Measurements from ENCODE around the gene MEIKIN.

Gene MEIKIN

DNA sequence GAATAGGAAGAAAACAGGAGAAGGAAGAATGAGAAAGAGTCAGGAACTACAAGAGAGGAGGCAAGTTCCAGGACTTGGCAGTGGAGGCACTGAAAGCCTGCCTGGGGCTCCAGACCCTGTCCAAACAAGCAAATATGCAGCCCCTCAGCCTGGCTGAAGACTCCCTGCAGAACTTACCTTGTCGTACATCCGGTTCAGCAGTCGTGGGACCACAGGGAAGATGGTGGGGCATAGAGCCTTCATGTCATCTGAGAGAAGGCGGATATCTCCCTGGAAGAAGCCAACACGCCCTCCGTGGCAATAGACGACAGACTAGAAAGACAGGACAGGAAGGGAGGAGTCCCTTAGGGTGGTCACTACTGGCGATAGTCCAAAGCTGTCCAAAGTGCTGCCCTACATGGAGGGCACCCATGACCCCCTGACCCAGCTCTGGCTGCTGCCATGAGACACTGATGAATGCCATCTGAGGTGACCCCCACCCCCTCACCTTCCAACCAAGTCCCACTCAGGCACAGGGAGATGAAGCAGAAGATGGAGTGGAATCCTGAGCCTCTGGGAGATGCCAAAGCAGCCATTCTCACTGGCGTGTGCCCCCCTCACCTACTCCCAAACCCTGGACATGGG lies 27.7 kb upstream of the MEIKIN start:
- DNase-seq: no peak

DNA sequence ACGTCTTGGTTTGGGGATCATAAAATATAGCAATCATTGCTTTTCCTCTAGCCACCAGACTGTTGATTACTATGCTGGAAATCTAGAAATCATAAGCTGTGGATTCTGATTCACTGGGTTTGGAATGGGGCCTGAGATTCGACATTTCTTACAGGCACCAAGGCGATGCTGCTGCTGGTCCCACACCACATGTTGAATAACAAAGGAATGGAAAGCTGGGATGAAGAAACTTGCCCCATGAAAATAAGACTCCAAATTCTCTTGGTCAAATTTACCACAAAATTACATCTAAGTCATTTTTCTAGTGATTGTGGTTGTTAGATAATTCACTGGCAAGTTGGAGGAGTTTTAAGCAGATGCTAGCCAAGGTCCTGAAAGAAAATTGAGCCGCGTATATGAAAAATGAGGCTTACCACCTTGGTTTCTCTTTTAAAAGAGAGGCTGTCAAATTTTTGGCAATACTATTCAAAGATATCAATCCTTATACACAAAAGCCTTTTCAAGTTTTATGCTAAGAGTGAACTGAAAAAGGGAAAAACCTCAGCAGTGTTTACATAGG lies 23.0 kb upstream of the MEIKIN start:
- no peak for DNase-seq

DNA sequence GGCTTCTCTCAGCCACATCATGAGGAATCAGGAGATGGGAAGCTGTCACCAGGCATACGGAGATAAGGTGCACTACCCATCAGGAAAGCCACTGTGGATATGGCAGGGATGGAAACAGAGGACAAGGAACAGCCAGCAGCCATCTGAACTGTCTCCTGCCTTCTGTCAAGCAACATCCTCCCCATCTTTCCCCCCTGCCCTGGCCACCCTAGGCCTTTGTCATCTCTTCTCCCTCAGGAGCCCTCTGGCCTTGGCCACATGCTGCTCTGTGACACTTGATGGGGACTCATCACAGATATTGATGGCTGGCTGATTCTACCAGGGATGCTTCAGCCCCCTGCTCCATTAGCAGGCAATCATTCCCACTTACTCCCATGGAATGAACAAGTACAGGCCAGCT lies 21.1 kb upstream of the MEIKIN start:
- no peak for DNase-seq

DNA sequence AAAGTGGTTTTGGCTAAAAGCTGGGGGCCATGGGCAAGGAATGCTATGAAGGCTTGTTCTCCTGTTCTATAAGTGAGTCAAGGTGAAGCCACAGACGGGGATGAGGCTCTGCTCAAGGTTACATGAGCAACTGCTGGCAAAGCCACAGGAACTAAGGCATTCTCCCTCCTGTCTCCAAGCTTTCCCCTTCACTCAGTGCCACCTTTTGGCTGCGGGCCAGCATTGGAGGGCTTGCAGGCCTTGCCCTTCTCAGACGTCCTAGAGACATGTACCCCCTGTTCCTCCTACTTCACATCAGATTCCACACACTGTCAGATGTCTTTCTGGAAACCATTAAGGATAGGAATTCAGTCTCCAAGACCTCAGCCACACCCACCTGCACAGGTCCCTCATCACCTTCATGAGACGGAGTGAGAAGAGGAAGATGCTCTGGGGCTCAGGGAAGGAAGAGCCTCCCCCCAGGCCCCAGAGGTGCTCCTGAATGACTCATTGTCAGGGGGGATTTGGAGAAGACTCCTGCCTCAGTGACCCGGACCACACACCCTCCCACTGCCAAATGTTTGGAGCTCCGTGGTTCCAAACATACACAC lies 20.5 kb upstream of the MEIKIN start:
- DNase-seq: no peak

DNA sequence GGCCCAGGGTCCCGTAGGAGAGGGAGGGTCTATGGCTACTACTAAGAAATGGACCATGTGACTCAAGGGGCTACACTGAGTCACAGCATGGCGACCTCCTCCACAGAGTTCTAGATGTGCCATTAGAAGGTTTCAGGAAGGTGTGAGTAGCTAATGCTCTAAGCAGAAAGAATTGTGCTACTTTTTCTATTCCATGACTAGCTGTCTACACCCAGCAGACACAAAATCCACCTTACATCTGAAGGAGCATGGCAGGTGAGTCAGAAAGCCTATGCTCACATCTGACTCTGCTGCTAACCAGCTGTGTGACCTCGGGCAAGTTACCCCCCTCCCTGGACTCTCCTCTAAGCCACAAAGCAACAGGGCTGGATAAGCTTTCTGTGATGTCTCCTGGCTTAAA lies 14.4 kb upstream of the MEIKIN start:
- no peak for DNase-seq

DNA sequence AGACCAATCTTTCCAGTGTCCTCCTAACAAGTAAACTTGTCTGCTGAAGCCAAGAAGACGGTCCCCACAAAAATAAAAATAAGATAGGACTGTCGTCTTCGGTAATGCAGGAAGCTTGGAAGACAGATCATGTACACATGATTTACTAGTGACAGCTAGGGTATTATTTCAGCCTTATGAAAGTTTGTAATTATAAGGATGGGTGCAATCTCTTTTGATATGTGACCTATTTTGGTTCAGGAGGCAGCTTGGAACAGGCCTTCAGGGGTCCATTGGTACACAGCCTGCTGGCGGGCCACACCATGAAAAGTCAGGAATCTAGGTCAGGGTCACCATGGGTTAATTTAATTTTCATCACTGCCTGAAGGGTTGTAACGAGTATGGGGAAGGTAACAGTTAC lies 13.7 kb upstream of the MEIKIN start:
- no peak for DNase-seq

DNA sequence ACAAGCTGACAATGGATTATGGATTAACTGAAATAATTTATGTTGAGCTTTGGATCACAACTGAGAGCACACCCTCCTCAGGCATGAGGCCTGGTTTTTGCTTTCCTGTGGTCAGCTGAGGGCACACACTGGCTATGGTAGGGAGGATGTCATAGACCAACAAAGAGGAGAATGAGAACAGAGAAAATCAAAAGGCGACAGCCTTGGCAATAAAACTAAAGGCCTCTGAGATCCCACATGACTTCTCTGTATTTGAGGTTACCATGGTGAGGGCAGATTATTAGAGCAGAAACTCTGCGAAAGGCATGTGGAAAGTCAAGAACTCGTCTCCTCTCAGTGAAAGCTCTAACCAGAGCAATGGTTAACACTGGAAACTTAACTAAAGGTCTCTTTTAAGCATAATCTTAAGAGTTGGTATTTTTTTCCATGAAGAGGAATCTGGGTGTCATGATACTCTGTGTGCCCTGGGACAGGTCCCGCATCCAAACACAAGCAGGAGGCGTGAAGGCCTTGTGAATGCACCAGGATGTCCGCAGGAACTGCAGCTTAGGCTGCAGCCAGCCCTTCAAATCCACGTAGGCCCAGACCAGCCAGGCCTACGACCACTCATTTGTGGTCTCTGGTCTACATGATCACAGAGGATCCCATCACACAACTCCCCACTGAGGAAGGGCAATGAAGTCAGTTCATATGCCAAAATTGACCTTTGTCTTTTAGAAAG lies 12.4 kb upstream of the MEIKIN start:
- no peak for DNase-seq

DNA sequence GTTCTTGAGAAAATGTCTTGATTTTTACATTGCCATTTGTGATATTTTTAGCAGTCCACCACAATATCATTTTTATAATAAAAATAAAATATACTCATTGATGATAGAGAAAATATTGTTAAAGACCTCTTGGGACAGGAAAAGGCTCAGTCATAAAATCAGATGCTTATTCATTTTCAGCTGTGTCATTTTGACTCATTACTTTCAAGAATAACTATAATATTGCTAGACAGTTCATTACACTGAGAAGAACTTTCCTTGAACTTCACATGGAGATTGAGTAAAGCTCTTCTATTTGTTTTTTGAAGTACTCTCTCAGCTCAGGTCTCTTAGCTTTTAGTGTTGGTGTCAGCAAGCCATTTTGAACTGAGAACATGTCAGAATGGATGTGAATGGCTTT lies 8.5 kb upstream of the MEIKIN start:
- no peak for DNase-seq

DNA sequence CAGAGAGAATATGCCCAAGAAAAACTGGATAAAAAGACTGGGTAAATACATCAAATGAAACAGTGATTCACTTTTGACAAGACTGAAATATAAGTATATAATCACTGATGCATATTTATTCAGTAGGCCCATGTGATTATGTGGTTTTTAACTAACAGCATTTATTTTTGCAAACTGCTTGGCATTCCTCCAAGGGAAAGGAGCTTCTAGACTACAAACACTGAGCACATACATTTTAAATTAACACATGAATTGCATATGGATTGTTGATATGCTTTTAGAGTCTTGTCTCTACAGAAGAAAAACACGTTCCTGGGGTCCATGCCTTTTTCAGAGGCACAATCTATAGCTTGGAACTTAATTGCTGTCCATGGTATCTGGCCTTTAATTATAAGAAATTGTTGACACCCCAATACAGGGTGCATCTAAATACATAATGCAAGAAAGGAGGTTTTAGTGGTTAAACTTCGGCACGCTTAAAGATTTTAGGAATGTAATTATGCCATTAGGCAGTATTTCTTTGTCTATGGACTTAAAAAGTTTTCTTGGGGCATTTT lies 6.9 kb upstream of the MEIKIN start:
- no peak for DNase-seq

DNA sequence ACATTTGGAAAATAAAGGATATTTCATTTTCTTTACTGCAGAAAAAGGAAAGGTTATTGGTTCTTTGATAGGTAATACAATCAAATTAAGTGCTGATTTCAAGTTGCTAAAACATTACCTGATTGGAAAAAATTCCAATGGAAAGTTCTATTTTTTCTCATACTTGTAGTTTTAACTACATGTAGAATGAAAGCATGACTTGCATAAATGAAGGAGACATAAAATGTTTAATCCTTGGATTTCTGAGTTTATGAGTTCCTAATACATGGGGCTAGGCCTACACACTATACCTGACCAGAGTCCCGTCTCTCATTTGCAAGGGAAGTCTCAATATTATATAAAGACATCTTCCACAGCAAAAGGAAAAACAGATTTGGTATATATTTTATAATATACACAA lies 5.2 kb upstream of the MEIKIN start:
- DNase-seq: no peak

DNA sequence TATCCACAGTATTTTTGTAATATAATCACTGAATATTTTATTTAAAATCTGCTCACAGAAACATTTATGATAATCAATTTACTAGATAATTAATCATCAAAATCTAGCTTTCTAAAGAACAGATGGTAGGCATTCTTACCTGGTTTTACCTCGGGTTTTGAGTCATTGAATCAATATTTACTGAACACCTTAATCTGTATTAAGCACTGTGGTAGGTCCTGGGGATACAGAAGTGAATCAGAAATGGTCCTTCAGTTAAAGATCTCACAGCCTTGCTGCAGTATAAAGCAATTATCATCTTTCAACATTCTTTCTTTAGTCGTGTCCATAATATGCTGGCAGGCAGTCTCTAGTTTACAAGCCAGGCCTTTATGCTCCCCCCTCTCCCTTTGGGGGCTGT lies 2.0 kb upstream of the MEIKIN start:
- DNase-seq: no peak

DNA sequence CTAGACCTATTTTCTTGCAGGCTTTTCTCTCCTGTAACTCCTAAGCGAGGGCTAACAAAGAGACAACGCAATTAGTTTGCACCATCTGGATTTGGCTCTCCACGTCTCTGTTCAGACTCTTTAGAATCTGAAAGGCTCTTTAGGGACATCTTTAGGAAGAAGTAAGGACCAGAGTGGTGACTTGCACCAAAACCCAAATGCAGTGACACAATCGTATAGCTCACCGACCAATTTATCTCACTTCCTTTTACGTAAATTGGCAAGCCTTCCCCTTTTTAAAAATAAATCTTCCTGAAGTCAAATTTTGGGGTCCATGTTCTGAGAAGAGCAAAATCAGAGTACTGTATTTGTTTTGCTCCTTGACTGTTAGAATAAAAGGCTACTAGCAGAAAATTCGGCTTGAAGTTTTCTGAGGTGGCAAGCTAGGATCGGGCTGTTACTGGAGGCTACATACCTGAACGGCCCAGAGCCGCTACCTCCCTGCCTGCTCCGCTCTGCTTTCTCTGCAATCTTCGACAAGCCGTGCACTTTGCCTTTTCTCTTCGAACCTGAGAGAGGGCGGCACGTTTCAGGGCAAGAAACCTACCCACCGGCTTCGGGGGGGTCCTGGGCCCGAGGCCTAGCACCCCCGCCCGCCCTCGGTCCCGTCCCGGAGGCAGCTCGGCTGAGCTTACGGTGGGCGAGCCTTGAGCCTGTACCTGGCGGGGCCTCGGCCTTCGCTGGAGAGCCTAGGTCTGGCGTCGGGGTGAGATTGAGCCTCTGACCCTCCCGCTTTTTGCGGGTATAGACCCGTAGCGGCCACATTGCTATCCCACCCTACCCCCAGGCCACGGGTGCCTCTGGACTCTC lies 537 bp downstream of the MEIKIN start:
- DNase-seq: no peak

DNA sequence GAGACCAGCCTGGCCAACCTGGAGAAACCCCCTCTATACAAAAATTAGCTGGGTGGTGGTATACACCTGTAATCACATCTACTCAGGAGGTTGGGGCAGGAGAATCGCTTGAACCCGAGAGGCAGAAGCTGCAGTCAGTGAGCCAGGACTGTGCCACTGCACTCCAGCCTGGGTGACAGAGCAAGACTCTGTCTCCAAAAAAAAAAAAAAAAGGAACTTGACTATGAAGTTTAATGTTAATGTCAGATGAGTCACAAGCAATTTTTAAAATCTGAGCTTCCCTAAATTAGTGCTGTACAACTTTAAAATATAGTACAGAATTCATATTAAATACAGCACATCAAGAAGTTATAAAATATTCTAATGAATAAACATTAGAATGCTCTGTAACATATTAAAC lies 1.5 kb downstream of the MEIKIN start:
- DNase-seq: no peak

DNA sequence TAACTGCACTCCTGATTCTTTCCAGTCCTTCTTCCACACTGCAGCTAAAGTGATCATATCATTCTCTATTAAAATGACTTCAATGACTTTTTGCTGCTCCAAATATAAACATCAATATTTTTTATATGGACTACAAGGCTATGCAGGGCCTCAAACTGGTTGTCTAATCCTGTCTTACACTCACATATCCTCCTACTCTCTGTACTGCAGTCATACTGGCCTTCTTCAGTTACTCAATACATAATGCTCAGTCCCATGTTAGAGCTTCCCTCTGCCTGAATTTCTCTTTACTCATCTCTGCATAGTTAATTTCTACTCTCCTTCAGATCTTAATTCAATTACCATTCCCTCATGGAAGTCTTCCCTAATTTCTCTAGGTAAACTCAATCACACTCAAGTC lies 3.4 kb downstream of the MEIKIN start:
- DNase-seq: no peak

DNA sequence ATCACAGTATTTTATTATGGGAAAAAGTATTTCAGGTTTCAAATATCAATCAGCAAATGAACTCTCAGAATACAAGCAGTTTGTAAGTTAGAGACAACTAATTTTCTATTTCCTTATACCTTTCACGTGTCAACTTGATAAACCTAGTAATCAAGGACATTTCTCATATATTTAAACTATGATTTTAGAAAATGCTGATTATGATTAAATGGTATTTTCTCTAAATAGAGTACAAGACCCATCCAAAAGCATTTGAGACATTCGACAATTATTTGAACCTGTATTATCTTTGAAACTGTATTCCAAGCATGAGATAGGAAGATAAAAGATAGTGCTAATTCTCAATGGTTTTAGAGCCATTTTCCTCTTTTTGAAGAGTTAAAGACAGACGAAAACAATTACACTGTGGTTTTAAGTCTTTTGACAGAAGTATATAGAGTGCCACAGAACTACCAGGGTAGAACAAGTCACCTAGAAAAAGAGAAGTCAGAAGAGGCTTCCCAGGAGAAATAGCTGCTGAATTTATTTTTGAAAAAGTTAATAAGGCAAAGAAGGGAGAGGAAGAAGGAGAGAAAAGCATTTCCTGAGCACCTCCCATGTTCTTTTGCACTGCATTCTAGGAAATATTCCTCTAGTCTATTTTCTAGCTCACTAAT lies 5.6 kb downstream of the MEIKIN start:
- DNase-seq: no peak

DNA sequence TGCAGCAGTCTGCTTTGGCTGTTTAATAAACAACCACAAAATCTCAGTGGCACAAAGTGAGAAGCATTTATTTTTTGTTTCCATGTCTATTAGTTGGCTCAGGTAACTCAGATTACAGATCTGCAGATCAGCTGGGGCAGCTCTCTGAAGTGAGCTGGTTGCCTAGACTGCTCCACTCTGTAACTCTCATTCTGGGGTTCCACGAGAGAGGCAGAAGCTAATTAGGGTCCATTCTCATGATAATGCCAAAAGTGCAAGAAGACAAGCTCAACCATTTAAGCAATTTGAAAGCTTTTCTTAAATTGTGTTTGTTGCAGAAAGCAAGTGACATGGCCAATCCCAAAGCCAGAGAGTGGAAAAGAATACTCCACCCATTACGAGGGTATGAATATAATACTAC lies 13.2 kb downstream of the MEIKIN start:
- no peak for DNase-seq

DNA sequence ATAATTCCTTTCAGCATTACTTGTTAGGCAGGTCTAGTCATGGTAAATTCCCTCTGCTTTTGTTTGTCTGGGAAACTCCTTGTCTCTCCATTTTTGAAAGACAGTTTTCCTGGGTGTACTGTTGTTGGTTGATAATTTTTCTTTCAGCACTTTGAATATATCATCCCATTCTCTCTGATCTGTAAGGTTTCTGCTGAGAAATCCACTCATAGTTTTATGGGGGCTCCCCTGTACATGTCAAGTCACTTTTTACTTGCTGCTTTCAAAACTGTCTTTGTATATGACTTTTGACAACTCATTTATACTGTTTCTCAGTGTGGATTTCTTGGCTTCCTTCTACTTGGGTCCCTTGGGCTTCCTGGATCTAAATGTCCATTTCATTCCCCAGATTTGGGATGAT lies 16.5 kb downstream of the MEIKIN start:
- DNase-seq: no peak

DNA sequence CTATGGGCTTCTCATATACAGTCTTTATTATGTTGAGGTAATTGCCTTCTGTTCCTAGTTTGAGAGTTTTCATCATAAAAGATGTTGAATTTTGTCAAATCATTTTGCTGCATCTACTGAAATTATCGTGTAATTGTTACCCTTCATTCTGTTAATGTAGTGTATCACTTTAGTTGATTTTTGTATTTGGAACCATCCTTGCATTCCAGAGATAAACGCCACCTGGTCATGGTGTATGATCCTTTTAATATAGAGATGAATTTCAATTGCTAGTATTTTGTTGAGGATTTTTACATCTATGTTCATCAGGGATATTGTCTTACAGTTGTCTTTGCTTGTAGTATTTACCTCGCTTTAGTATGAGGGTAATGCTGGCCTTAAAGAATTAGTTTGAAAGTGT lies 19.3 kb downstream of the MEIKIN start:
- no peak for DNase-seq

DNA sequence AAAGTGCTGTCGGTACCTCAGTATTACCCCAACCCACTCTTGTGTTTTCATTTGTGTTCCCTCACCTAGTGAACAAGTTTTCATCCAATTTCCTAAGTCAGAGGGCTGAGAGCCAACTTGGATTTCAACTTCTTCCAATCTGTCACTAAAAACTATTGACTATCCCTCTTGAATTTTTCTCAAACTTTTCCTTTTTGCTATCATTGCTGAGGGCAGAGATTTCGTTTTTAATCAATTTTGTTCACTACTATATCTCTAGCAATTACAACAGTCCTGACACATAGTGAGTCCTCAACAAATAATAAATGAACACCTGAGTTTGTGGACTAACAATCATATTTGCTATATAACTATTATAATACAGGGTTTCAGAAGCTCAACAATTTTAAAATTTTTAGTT lies 29.0 kb downstream of the MEIKIN start:
- no peak for DNase-seq

DNA sequence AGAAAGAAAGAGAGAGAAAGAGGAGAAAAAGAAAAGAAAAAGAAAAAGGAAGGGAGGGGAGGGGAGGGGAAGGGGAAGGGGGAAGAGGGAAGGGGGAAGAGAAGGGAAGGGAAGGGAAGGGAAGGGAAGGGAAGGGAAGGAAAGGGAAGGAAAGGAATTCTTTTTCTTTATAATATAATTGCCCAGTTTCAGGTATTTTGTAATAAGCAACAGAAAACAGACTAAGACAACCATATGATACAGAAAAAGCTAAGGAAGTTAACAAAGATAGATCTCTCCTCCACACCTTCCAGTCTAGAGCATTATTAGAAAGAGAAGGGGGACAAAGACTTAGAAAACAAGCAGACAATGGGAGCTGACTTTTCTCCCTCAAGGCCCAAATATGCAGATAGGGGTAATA lies 31.0 kb downstream of the MEIKIN start:
- no peak for DNase-seq

DNA sequence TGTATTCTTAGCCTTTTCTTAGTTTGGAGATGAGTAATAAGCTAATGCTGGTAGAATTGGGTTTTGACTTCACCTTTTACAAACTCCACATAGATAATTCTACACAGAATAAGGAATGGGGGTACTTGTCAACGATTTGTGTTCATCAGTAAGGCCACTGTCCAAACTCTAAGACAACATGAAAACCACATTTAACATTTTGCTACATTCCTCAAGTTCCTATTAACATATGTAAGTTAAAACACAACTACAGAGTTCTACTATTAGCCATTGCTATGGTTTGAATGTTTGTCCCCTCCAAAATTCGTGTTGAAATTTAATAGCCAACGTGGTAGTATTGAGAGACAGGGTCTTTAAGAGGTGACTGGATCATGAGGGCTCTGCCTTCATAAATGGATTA lies 31.9 kb downstream of the MEIKIN start:
- no peak for DNase-seq

DNA sequence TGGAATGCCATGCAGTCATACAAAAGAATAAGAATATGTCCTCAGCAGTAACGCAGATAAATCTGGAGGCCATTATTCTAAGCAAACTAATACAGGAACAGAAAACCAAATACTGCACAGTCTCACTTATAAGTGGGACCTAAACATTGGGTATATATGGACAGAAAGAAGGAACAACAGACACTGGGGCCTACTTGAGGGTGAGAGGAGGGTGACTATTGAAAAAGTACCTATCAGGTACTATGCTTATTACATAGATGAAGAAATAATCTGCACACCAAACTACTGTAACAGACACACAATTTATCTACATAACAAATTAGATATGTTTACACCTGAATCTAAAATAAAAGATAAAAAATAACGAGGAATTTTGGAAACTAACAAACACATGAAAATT lies 38.8 kb downstream of the MEIKIN start:
- DNase-seq: no peak

DNA sequence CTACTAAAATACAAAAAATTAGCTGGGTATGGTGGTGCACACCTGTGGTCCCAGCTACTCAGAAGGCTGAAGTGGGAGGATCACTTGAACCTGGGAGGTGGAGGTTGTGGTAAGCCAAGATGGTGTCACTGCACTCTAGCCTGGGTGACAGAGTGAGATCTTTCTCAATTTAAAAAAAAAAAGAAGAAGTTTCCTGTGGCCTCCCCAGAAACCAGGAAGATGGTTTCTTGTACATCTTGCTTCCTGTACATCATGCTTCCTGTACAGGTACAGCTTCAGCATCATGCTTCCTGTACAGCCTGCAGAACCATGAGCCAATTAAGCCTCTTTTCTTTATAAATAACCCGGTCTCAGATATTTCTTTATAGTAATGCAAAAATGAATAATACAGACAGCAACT lies 43.2 kb downstream of the MEIKIN start:
- DNase-seq: peak in 1 of 2 donors; percentile 55
